CD4-positive, alpha-beta memory T cell (primary cell): ENCODE data around the gene SMCHD1. TPM values are rescaled to one million over a fixed set of nuclear protein-coding genes. Genes with fewer than 3 reads are reported as not detected.
A peak's percentile ranks its signal among the peaks of the same experiment; 100 is the strongest.

Source experiments
- CTCF ChIA-PET: fragments of 350-600 bp; sonication (Branson Sonifier 250); formaldehyde crosslinking; loops from one replicate; lab custom pipeline; 2021; ENCODE audit warnings: inconsistent platforms; ENCODE audit not compliant: partially characterized antibody; lab: Charles Lee
- POLR2A ChIA-PET: fragments of 350-600 bp; sonication (Branson Sonifier 250); formaldehyde crosslinking; loops from one replicate; lab custom pipeline; 2021; ENCODE audit not compliant: partially characterized antibody; lab: Charles Lee
- DNase-seq, 5 donors: peaks; one replicate each; pipeline versions ENCODE4 v3.0.0 to v3.0.0-alpha.2; 2020 to 2022; ENCODE audit warnings: mixed read lengths in 1 of 5
- H3K27ac ChIP-seq: one replicate; pipeline ENCODE4 v1.7.0; 2013; ENCODE audit warnings: low read depth, low read length
- H3K27me3 ChIP-seq: 2 replicates; pipeline ENCODE4 v1.7.0; 2013; ENCODE audit warnings: mild to moderate bottlenecking, low read length, moderate library complexity; ENCODE audit not compliant: insufficient read depth
- H3K36me3 ChIP-seq: 2 replicates; pipeline ENCODE4 v1.7.0; 2013; ENCODE audit warnings: mild to moderate bottlenecking, low read length, moderate library complexity; ENCODE audit not compliant: insufficient read depth
- H3K4me1 ChIP-seq: 2 replicates; pipeline ENCODE4 v1.7.0; 2013; ENCODE audit warnings: mild to moderate bottlenecking, low read length, moderate library complexity; ENCODE audit not compliant: insufficient read depth
- H3K4me3 ChIP-seq, 2 donors: one replicate each; pipeline ENCODE4 v1.7.0; 2013; ENCODE audit warnings: low read length in 2 of 2, mild to moderate bottlenecking in 1 of 2
- H3K9me3 ChIP-seq, 2 donors: one replicate each; pipeline ENCODE4 v1.7.0; 2013; ENCODE audit warnings: low read length in 2 of 2, control low read depth in 1 of 2; ENCODE audit not compliant: control insufficient read depth in 1 of 2
- H3K27ac Mint-ChIP-seq, 7 donors: one replicate each; pipeline ENCODE4 v1.8.0; 2020 to 2021; ENCODE audit warnings: mixed read lengths in 7 of 7, mild to moderate bottlenecking in 6 of 7, inconsistent platforms in 3 of 7, moderate library complexity in 3 of 7
- H3K27me3 Mint-ChIP-seq, 2 donors: one replicate each; pipeline ENCODE4 v1.8.0; 2020 to 2021; ENCODE audit warnings: mixed read lengths in 2 of 2
- H3K36me3 Mint-ChIP-seq, 2 donors: one replicate each; pipeline ENCODE4 v1.8.0; 2020 to 2021; ENCODE audit warnings: mixed read lengths in 2 of 2, inconsistent platforms in 1 of 2, mild to moderate bottlenecking in 1 of 2
- H3K4me1 Mint-ChIP-seq, 4 donors: one replicate each; pipeline ENCODE4 v1.8.0; 2020 to 2021; ENCODE audit warnings: mixed read lengths in 4 of 4, mild to moderate bottlenecking in 1 of 4
- H3K4me3 Mint-ChIP-seq, 8 donors: one replicate each; pipeline ENCODE4 v1.8.0; 2020 to 2021; ENCODE audit warnings: mixed read lengths in 8 of 8, mild to moderate bottlenecking in 7 of 8, moderate library complexity in 6 of 8, inconsistent platforms in 3 of 8
- H3K9me3 Mint-ChIP-seq, 8 donors: one replicate each; pipeline ENCODE4 v1.8.0; 2020 to 2021; ENCODE audit warnings: mixed read lengths in 8 of 8, mild to moderate bottlenecking in 5 of 8, inconsistent platforms in 3 of 8, moderate library complexity in 1 of 8
- intact Hi-C: fragments of 100-400 bp; cut with micrococcal nuclease; formaldehyde crosslinking; loops from one replicate; pipeline ENCODE4 v1.15.1; 2023
- polyA plus RNA-seq, 2 donors: library from polyadenylated mRNA; unstranded; fragments of 300-500 nt; fragmentation: Illumina TruSeq; gene quantifications; one replicate each; pipeline ENCODE4 v1.2.3, GENCODE V29; 2021
- total RNA-seq, 2 experiments: library from RNA; stranded (reverse); gene quantifications; one replicate each; pipeline ENCODE4 v1.2.3, GENCODE V29; 2021

The SMCHD1 gene
- total and polyA plus RNA-seq, 4 experiments from 2014 or later: 22.1 to 288 (median 164) TPM

- Histone ChIP-seq H3K27me3 (no peaks in the 10 kb centered on the region), H3K4me1 (peaks cover 86% of the 10 kb centered on the region), H3K36me3 (no peaks in the 10 kb centered on the region), H3K27ac (peak overlapping the region; percentile 73), H3K9me3 (no peaks in the 10 kb centered on the region), H3K4me3 (peak overlapping the region in 1 of 2 donors; percentile 8)
- H3K36me3 Mint-ChIP-seq: peaks cover 0 to 4% of the 10 kb centered on the region in 2 donors
- CTCF ChIA-PET: interaction anchor here (1.0 to 8.6 kb wide), 3 partner anchors 12 to 70 kb away, joined by 3 to 75 read pairs (median 5); partner anchors contain the start of genes METTL4, NDC80 and SMCHD1
- POLR2A ChIA-PET: interaction anchor here (0.9 to 12.9 kb wide), 7 partner anchors 10 to 620 kb away, joined by 3 to 698 read pairs (median 14); partner anchors contain the start of genes METTL4, MYL12B, NDC80 and SMCHD1
- intact Hi-C loops: loop anchor here (1.0 kb wide), 1 partner anchor 14 kb away; the partner anchor contains the start of gene SMCHD1
- peaks cover 0 to 2% (median 0%) of the 10 kb centered on the region in 8 donors for H3K9me3 Mint-ChIP-seq
- H3K27me3 Mint-ChIP-seq: peaks cover 0 to 2% of the 10 kb centered on the region in 2 donors
- peak in 4 of 5 donors; percentile 52 to 67 (median 59) for DNase-seq
- peak overlapping the region in 3 of 7 donors; percentile 96 to 97 (median 96) for H3K27ac Mint-ChIP-seq
- H3K4me3 Mint-ChIP-seq: peak overlapping the region; percentile 73 to 89 (median 84)
- peaks cover 32 to 55% (median 45%) of the 10 kb centered on the region in 4 donors for H3K4me1 Mint-ChIP-seq
These were observed 13.9 kb upstream of the SMCHD1 start for GRCh38 chr18:2641638-2642037.

GRCh38 chr18:2642771-2643170, 12.8 kb upstream of the SMCHD1 start:
- no peak overlapping the region for H3K27ac Mint-ChIP-seq
- Histone ChIP-seq H3K27ac (peak overlapping the region; percentile 73), H3K9me3 (no peaks in the 10 kb centered on the region), H3K4me3 (peak overlapping the region in 1 of 2 donors; percentile 8), H3K4me1 (peaks cover 84% of the 10 kb centered on the region), H3K36me3 (no peaks in the 10 kb centered on the region), H3K27me3 (no peaks in the 10 kb centered on the region)
- no peaks in the 10 kb centered on the region for H3K9me3 Mint-ChIP-seq
- ChIA-PET POLR2A (interaction anchor here (1.0 to 12.9 kb wide), 6 partner anchors 8 to 70 kb away, joined by 3 to 698 read pairs (median 27); partner anchors contain the start of genes METTL4, NDC80 and SMCHD1), CTCF (interaction anchor here (8.6 kb wide), 1 partner anchor 15 kb away, joined by 75 read pairs; the partner anchor contains the start of gene SMCHD1)
- H3K27me3 Mint-ChIP-seq: no peaks in the 10 kb centered on the region
- no peak for DNase-seq
- H3K4me3 Mint-ChIP-seq: peak overlapping the region in 3 of 8 donors; percentile 32 to 65 (median 33)
- peaks cover 26 to 48% (median 37%) of the 10 kb centered on the region in 4 donors for H3K4me1 Mint-ChIP-seq
- intact Hi-C loops: no loop called here
- H3K36me3 Mint-ChIP-seq: no peaks in the 10 kb centered on the region

- Mint-ChIP-seq H3K27me3 (no peaks in the 10 kb centered on the region), H3K9me3 (no peaks in the 10 kb centered on the region), H3K4me3 (no peak overlapping the region), H3K27ac (no peak overlapping the region), H3K4me1 (peaks cover 15 to 31% (median 21%) of the 10 kb centered on the region in 4 donors), H3K36me3 (no peaks in the 10 kb centered on the region)
- ChIA-PET CTCF (interaction anchor here (0.6 to 1.7 kb wide), 3 partner anchors 9 to 580 kb away, joined by 4 to 5 read pairs (median 4); no protein-coding TSS in a partner anchor), POLR2A (interaction anchor here (0.7 to 12.9 kb wide), 6 partner anchors 8 to 88 kb away, joined by 3 to 698 read pairs (median 12); partner anchors contain the start of genes METTL4, NDC80 and SMCHD1)
- peak in 3 of 5 donors; percentile 52 to 55 (median 53) for DNase-seq
- Histone ChIP-seq H3K4me3 (no peak overlapping the region), H3K9me3 (no peaks in the 10 kb centered on the region), H3K27me3 (no peaks in the 10 kb centered on the region), H3K36me3 (no peaks in the 10 kb centered on the region), H3K4me1 (peaks cover 67% of the 10 kb centered on the region), H3K27ac (peak overlapping the region; percentile 8)
- intact Hi-C loops: no loop called here
These were observed 11.0 kb upstream of the SMCHD1 start for GRCh38 chr18:2644535-2644934.

GRCh38 chr18:2651981-2652380, 3.5 kb upstream of the SMCHD1 start:
- H3K4me1 Mint-ChIP-seq: peaks cover 6 to 21% (median 15%) of the 10 kb centered on the region in 4 donors
- H3K4me3 ChIP-seq: no peak overlapping the region
- H3K36me3 ChIP-seq: no peaks in the 10 kb centered on the region
- DNase-seq: no peak
- H3K27me3 ChIP-seq: no peaks in the 10 kb centered on the region
- H3K27ac ChIP-seq: no peak overlapping the region
- peaks cover 0 to 11% of the 10 kb centered on the region in 2 donors for H3K36me3 Mint-ChIP-seq
- H3K27me3 Mint-ChIP-seq: no peaks in the 10 kb centered on the region
- no peaks in the 10 kb centered on the region for H3K9me3 Mint-ChIP-seq
- H3K4me3 Mint-ChIP-seq: no peak overlapping the region
- intact Hi-C loops: loop anchor here (10.0 kb wide), 1 partner anchor 793 kb away; no protein-coding TSS in a partner anchor
- H3K4me1 ChIP-seq: peaks cover 12% of the 10 kb centered on the region
- H3K9me3 ChIP-seq: no peaks in the 10 kb centered on the region
- H3K27ac Mint-ChIP-seq: peak overlapping the region in 1 of 7 donors; percentile 18
- ChIA-PET POLR2A (interaction anchor here (0.9 to 6.6 kb wide), 2 partner anchors 13 to 46 kb away, joined by 3 to 101 read pairs; no protein-coding TSS in a partner anchor), CTCF (no interaction called here)

GRCh38 chr18:2653467-2653866, 2.1 kb upstream of the SMCHD1 start:
- Mint-ChIP-seq H3K36me3 (peaks cover 0 to 23% of the 10 kb centered on the region in 2 donors), H3K27ac (peak overlapping the region; percentile 37 to 99 (median 70)), H3K9me3 (no peaks in the 10 kb centered on the region), H3K27me3 (no peaks in the 10 kb centered on the region), H3K4me1 (peaks cover 10 to 28% (median 19%) of the 10 kb centered on the region in 4 donors), H3K4me3 (peak overlapping the region in 3 of 8 donors; percentile 25 to 49 (median 34))
- H3K9me3 ChIP-seq: no peaks in the 10 kb centered on the region
- CTCF ChIA-PET: interaction anchor here (1.1 to 1.8 kb wide), 3 partner anchors 8 to 16 kb away, joined by 4 to 6 read pairs (median 5); no protein-coding TSS in a partner anchor
- H3K27ac ChIP-seq: no peak overlapping the region
- H3K36me3 ChIP-seq: no peaks in the 10 kb centered on the region
- POLR2A ChIA-PET: interaction anchor here (0.7 to 6.6 kb wide), 7 partner anchors 8 to 82 kb away, joined by 3 to 101 read pairs (median 4); partner anchors contain the start of genes METTL4 and NDC80
- H3K4me3 ChIP-seq: no peak overlapping the region
- DNase-seq: no peak
- H3K4me1 ChIP-seq: peaks cover 9% of the 10 kb centered on the region
- no peaks in the 10 kb centered on the region for H3K27me3 ChIP-seq
- intact Hi-C loops: loop anchor here (10.0 kb wide), 1 partner anchor 791 kb away; no protein-coding TSS in a partner anchor

GRCh38 chr18:2654169-2654927, 1.2 kb upstream of the SMCHD1 start:
- peaks cover 3 to 27% of the 10 kb centered on the region in 2 donors for H3K36me3 Mint-ChIP-seq
- Histone ChIP-seq H3K4me1 (peaks cover 15% of the 10 kb centered on the region), H3K36me3 (no peaks in the 10 kb centered on the region), H3K9me3 (no peaks in the 10 kb centered on the region), H3K27me3 (no peaks in the 10 kb centered on the region), H3K4me3 (peak overlapping the region; percentile 1 to 85), H3K27ac (peak overlapping the region; percentile 99)
- no peak for DNase-seq
- peak overlapping the region; percentile 93 to 99 (median 98) for H3K27ac Mint-ChIP-seq
- H3K4me3 Mint-ChIP-seq: peak overlapping the region; percentile 89 to 99 (median 94)
- peaks cover 14 to 34% (median 22%) of the 10 kb centered on the region in 4 donors for H3K4me1 Mint-ChIP-seq
- intact Hi-C loops: loop anchor here (1.0 to 10.0 kb wide), 2 partner anchors 107 to 790 kb away; no protein-coding TSS in a partner anchor
- no peaks in the 10 kb centered on the region for H3K27me3 Mint-ChIP-seq
- POLR2A ChIA-PET: interaction anchor here (0.6 to 6.6 kb wide), 24 partner anchors 11 to 593 kb away, joined by 3 to 698 read pairs (median 12); partner anchors contain the start of genes METTL4, MYL12A and NDC80
- CTCF ChIA-PET: interaction anchor here (1.1 to 5.5 kb wide), 5 partner anchors 9 to 83 kb away, joined by 4 to 75 read pairs (median 9); partner anchors contain the start of genes METTL4 and NDC80
- no peaks in the 10 kb centered on the region for H3K9me3 Mint-ChIP-seq
